GM06990 (cell line): ENCODE data around the gene TUBA4A.
A peak's percentile ranks its signal among the peaks of the same experiment; 100 is the strongest.

ENCODE experiments used
- DNase-seq: peaks from one replicate; pipeline ENCODE4 v3.0.0-alpha.2; 2011; ENCODE audit not compliant: insufficient read length; ENCODE audit errors: extremely low read depth
- H3K27me3 ChIP-seq: replicated peaks from 2 replicates; pipeline ENCODE4 v1.6.0; 2011; ENCODE audit warnings: low read length; ENCODE audit not compliant: control insufficient read depth, insufficient read depth
- H3K36me3 ChIP-seq: 2 replicates; pipeline ENCODE4 v1.5.1; 2011; ENCODE audit warnings: low read length; ENCODE audit not compliant: control insufficient read depth, insufficient read depth
- H3K4me3 ChIP-seq: replicated peaks from 2 replicates; pipeline ENCODE4 v1.5.1; 2011; ENCODE audit warnings: low read depth, mild to moderate bottlenecking, control low read depth, low read length
- TF ChIP-seq, protein P1 (sequence below): IDR thresholded peaks from 2 replicates; pipeline ENCODE4 v1.5.1; 2011; ENCODE audit warnings: low read length, control low read depth, mild to moderate bottlenecking, inconsistent platforms; ENCODE audit not compliant: insufficient read depth, poor library complexity, severe bottlenecking

The TUBA4A gene

DNA sequence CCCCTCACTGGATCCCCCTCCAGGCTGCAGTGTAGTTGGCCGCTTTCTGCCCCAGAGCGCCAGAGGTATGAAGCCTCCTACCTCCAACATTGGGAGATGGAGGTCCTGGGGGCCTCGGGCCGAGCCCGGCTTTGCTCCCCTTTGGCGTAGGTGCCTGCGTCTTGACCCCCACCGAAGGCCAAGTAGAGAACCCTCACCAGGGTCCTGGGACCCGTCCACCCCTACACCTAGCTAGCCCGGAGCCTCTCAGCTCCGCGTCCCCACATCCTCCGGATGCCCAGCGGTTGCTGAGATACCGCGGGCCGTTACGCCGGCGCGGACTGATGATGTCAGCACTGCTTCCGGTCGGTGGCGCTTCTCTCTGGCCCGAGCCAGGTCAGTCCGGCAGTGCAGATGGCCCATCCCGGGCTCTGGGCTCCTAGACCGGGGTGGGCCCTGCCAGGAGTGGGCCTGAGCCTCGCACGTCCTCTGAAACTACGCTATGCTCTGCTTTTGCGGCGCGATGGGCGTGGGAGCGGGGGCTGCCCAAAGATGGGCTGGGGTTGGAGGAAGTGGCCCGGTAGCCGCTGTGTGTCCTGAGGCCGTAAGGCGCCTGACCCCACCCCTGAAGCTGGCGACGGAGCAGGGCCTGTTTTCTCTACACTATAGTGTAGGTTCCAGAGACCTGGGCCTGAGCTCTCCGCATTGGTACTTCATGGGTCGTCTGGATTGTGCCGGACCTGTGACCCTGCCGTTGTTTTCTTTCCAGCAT is 8.4 kb downstream of the TUBA4A start, which contains the start of the genes GLB1L and STK16:
GLB1L (minus strand) TSS at position 297 of the 751 bp plus-strand sequence. CDS start 1,871 bp downstream, outside the sequence.
STK16 (plus strand) TSS at position 332 of the 751 bp plus-strand sequence. CDS start 521 bp downstream, outside the sequence.
- Histone ChIP-seq H3K36me3 (peaks cover 11% of the 10 kb centered on the region), H3K27me3 (no peaks in the 10 kb centered on the region), H3K4me3 (peak within 1 kb of the TSS; percentile 82)
- TF ChIP-seq, protein P1, sequence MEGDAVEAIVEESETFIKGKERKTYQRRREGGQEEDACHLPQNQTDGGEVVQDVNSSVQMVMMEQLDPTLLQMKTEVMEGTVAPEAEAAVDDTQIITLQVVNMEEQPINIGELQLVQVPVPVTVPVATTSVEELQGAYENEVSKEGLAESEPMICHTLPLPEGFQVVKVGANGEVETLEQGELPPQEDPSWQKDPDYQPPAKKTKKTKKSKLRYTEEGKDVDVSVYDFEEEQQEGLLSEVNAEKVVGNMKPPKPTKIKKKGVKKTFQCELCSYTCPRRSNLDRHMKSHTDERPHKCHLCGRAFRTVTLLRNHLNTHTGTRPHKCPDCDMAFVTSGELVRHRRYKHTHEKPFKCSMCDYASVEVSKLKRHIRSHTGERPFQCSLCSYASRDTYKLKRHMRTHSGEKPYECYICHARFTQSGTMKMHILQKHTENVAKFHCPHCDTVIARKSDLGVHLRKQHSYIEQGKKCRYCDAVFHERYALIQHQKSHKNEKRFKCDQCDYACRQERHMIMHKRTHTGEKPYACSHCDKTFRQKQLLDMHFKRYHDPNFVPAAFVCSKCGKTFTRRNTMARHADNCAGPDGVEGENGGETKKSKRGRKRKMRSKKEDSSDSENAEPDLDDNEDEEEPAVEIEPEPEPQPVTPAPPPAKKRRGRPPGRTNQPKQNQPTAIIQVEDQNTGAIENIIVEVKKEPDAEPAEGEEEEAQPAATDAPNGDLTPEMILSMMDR, result no peak
- peak; percentile 92 for DNase-seq

DNA sequence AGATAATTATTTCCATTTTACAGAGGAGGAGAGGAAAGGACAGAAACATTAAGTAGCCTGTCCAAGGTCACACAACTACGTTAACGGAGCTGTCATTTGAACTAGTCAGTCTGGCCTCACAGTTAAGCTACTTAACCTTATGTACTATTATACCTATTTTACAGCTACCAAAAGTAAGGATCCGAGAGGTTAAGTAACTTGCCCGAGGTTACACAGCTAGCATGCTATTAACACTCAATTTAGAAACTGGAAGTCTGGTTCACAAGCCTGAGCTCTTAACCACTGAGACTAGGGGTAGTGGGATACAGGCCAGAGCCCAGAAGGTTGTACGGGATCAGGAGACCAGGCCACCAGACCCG is 8.9 kb downstream of the TUBA4A start:
- H3K36me3 ChIP-seq, result peaks cover 7% of the 10 kb centered on the region
- TF ChIP-seq, protein P1, result no peak
- no peaks in the 10 kb centered on the region for H3K27me3 ChIP-seq
- DNase-seq, result no peak
- H3K4me3 ChIP-seq, result peak overlapping the region; percentile 82

DNA sequence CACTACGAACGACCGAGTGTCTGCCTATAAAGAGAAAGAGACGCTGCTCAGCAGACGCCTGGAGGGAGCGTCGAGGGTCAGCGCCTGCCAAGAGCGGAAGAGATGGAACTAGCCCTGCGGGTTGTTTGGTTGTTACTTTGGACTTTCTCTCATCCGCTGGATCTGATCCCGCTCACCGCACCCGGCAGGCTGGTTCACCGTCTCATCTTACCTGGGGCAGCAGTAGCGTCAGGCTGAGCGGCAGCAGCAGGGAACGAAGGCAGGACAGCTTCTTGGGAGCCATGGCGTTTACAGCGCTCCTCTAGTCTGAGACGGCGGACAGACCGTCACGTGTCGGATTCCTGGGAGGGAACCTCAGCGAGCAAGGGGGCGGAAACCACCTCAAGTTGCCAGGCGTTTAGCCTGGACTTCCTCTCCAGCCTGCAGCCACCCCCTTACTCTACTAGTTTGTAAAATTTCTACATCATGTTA is 10.4 kb downstream of the TUBA4A start:
- no peak for DNase-seq
- Histone ChIP-seq H3K36me3 (peaks cover 7% of the 10 kb centered on the region), H3K27me3 (no peaks in the 10 kb centered on the region), H3K4me3 (no peak overlapping the region)
- TF ChIP-seq, protein P1, result no peak

DNA sequence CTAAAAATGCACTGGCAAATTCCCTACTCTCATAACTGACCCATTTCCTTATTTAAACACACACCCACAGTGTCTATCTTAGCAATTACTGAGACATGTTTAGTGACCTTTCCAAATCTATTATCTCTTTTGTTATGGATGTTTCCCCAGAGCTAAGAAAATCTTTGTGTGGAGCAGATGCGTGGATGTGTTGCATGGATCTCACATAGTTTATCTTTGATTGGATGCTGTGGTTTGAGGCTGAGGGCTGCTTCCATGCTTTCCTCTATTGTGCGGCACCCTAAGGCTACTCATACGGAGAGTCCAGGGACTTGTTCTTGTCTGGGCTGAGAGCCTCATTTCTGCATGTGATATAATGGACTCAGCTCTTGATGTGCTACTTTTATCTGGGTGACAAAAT is 19.4 kb downstream of the TUBA4A start:
- Histone ChIP-seq H3K4me3 (no peak overlapping the region), H3K36me3 (peaks cover 28% of the 10 kb centered on the region), H3K27me3 (no peaks in the 10 kb centered on the region)
- TF ChIP-seq, protein P1, result no peak
- no peak for DNase-seq

DNA sequence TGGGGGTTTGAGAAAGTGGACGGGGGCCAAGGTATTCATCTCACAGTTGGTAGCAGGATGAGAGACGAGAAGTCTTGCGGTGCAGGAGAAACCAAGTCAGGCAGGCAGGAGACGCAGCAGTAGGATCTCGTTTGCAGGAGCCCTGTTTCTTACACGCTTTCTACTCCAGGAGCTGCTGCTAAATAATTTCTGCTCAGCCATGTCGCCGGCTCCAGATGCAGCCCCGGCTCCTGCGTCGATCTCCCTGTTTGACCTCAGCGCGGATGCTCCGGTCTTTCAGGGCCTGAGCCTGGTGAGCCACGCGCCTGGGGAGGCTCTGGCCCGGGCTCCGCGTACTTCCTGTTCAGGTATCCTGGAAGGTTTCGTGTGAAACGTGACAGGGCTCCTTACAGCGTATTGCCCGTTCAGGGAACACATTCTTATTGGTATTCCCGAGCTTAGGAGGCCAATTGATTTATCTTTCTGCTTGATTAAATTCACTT is 23.6 kb downstream of the TUBA4A start:
- peaks cover 20% of the 10 kb centered on the region for H3K36me3 ChIP-seq
- DNase-seq, result peak; percentile 68

More for the DNA sequence above, 23.6 kb downstream of the TUBA4A start:
- Histone ChIP-seq H3K4me3 (peak overlapping the region; percentile 92), H3K27me3 (no peaks in the 10 kb centered on the region)
- TF ChIP-seq, protein P1, result no peak
